Activated T-helper 9 cell treated with anti-CD3 and anti-CD28 coated beads, Interleukin-2, amount 50 U/mL, for 16 hours (primary cell): ENCODE data around the gene NELFB.
"Not testable (repeated sequence)": the region's sequence is repeated elsewhere in the genome, so short reads cannot be mapped to it uniquely, and the experiment has no call there.

Experiments
- DNase-seq: peaks from one replicate; pipeline ENCODE4 v3.0.0-alpha.2; 2020; ENCODE audit warnings: low read depth

Gene NELFB

DNA sequence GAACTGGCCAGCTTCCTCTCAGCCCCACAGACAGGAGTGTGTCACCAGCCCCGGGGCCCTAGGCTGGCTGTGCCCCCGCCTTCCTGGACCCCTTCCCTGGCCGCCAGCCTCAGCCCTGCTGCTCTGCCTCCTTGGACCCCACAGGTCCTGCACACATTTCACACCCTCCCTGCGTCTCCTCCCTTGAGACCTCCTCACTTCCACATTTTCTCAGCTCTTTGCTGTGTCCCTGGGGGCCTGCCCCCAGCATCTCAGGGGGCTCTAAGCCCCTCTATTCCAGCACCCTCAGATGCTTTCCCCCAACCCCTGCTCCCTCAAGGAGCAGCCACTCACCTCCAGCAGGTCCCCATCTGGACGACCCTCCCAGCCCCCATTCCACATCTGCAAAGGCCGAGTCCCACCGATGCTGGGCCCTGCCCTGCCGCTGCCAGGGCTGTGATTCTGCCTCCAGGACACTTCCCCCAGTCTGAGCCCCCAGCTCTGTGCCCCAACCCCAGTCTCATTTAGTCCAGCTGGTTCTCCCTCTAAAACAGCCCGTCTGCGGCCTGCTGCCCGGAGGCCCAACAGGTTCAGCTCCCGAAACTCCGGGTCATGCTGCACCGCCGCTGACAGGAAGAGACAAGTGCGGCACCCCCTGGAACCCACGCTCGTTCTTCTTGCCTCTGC, 20.2 kb upstream of the NELFB start:
- DNase-seq = no peak

DNA sequence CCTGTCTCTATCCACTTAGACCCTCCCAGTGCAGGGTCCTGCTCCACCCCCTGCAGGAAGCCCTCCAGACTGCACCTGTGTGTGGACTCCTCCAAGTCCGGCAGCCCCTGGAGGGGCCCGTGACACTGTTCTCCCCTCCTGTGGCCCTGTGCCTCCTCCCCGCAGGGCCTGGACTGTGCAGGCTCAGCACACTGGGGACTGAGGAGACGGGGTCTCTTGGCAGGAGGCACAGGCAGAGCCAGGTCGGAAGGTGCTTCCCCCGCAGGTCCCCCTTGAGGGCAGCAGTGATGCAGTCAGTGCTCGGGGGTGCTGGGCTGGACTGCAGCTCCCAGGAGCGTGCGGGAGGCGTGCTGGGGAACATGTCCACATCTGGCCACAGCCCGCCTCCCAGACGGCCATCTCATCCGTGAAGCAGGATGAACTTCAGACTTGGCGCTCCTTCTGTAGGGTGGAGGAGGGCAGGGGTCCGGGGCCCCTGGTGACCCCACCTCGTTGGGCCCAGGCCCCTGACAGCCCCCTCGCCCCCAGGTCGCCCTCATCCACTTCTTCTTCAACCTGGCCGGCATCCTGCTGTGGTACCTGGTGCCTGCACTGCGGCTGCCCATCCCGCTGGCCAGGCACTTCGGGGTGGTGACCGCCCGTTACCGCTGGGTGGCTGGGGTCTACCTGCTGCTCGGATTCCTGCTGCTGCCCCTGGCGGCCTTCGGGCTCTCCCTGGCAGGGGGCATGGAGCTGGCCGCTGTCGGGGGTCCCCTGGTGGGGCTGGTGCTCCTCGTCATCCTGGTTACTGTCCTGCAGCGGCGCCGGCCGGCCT, 19.5 kb upstream of the NELFB start:
- no peak for DNase-seq

GRCh38 chr9:137236238-137236935, 18.7 kb upstream of the NELFB start:
- peak; percentile 85 for DNase-seq

DNA sequence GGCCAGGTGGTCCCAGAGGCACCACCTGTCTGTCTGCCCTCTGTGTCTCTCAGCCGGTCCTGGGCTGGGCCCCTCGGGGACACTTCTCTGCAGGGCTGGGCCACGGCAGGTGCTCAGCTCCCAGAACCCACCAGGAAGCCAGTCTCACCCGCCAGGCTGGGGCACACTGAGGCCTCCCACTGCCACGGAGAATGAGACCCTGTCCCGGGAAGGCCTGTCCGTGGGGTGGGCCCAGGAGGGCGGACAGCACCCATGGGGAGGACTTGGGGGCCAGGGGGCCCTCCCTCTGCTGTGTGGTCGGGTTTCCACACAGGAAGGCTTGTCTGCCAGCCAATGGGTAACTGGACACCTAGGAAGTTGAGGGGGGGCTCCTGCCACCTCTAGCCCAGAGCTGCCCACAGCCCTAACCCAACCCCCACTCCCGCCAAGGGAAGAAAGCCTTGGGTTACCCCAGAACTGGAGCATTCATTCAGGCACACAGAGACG, 18.1 kb upstream of the NELFB start:
- DNase-seq = no peak

- no peak for DNase-seq
Observed at GRCh38 chr9:137237759-137238726, 17.1 kb upstream of the NELFB start.

DNA sequence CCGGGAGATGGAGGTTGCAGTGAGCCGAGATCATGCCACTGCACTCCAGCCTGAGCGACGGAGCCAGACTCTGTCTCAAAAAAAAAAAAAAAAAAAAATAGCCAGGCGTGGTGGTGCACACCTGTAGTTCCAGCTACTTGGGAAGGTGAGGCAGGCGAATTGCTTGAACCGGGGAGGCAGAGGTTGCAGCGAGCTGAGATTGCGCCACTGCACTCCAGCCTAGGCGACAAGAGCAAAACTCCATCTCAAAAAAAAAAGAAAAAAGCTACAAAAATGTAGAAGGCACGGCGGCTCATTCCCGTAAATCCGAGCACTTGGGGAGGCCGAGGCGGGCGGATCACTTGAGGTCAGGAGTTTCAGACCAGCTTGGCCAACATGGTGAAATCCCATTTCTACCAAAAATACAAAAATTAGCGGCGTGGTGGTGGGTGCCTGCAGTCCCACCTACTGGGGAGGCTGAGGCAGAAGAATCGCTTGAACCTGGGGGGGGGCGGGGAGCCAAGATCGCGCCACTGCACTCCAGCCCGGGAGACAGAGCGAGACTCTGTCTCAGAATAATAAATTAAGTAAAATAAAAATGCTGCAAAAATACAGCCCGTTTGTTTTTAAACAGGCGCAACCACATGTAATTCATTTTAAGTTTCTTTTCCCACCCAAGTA, 15.5 kb upstream of the NELFB start:
- not testable (repeated sequence) for DNase-seq

DNA sequence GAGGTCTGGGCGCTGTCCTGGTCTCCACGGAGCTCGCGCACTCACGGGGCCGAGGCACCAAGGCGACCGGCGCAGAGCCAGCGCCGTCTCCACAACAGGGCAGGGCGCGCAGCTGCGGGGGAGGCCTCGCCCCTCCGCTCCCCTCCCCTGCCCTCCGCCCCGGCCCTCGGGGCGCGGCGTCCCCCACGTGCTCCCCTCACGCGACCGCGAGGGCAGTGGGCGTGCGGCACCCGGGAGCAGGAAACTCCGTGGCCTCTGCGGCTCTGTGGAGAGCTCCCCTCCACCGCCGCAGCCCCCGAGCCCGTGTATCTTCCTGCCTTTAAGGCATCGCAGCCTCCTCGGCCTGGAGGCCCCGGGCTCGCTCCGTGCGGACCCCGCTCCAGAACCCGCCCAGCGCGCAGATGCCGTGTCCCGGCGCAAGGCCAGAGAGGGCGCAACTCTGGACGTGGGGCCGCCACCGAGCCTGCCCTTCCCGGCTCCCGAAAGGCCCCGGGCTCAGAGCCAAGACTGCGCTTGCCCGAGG, 14.7 kb upstream of the NELFB start:
- peak; percentile 59 for DNase-seq

DNA sequence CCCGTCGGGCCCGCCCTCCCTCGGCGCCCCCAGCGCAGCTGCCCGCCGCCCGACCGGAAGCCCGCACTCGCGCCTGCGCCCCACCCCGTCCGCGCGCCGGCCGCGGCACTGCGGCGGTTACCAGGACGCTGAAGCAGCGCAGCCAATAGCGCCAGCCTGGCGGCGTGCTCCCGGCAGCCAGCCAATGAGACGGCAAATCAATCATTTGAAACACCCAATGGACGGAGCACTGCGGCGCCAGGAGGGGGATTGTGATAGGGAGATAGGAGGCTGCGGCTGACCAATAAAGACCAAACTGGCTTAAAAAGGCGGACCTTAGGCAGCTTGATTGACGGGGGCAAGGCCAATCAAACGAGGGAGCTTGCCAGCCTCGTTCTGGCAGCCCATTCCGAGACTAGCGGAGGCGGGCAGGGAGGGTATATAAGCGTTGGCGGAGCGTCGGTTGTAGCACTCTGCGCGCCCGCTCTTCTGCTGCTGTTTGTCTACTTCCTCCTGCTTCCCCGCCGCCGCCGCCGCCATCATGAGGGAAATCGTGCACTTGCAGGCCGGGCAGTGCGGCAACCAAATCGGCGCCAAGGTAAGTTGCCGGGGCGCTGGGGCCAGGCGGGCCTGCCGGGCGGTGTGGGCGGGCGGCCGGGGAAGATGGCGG, 14.2 kb upstream of the NELFB start, which contains the start of gene TUBB4B:
Gene TUBB4B, plus strand, starts transcription at position 447 of the 649 bp plus-strand sequence. Its CDS starts 74 bp downstream, at position 521.
- DNase-seq = peak; percentile 95

DNA sequence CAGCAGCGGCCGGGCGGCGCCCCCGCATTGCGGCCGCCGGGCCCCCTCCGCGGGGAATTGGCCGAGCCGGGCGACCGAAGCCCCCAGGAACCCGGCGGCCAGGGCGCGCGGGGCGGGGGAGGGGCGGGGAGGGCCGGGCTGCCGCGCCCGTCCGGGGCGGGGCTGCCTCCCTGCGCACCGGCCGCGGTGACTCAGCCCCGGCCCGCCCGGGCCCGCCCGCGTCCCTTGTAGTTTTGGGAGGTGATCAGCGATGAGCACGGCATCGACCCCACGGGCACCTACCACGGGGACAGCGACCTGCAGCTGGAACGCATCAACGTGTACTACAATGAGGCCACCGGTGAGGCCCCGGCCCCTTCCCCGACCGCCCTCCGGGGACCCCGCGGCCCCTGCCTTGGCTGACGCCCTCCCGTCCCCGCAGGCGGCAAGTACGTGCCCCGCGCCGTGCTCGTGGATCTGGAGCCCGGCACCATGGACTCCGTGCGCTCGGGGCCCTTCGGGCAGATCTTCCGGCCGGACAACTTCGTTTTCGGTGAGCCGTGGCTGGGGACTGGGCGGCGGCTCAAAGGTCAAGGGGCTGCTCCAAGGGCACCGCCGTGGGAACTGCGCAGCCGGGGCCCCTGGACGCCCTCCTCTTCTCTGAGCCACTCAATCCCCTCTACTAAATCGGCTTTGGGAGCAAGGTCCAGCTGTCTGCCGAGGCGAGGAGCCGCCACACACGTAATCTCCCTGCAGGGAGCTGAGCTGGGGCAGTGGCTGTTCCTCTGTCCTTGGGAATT, 13.4 kb upstream of the NELFB start:
- DNase-seq = peak; percentile 64

DNA sequence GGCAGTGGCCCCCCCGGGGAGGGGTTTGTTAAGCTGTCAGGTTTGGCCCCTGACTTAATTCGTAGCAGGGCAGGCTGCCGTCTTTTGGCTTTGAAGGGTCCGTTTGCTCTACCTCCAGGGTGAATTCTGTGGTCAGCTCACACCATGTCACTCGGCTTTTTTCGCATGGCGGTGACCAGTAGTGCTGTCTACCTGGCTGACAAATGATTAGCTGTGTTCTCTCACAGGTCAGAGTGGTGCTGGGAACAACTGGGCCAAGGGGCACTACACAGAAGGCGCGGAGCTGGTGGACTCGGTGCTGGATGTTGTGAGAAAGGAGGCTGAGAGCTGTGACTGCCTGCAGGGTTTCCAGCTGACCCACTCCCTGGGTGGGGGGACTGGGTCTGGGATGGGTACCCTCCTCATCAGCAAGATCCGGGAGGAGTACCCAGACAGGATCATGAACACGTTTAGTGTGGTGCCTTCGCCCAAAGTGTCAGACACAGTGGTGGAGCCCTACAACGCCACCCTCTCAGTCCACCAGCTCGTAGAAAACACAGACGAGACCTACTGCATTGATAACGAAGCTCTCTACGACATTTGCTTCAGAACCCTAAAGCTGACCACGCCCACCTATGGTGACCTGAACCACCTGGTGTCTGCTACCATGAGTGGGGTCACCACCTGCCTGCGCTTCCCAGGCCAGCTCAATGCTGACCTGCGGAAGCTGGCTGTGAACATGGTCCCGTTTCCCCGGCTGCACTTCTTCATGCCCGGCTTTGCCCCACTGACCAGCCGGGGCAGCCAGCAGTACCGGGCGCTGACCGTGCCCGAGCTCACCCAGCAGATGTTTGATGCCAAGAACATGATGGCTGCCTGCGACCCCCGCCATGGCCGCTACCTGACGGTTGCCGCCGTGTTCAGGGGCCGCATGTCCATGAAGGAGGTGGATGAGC, 12.6 kb upstream of the NELFB start:
- no peak for DNase-seq

- DNase-seq = not testable (repeated sequence)
Observed at GRCh38 chr9:137243266-137243625, 11.9 kb upstream of the NELFB start.

DNA sequence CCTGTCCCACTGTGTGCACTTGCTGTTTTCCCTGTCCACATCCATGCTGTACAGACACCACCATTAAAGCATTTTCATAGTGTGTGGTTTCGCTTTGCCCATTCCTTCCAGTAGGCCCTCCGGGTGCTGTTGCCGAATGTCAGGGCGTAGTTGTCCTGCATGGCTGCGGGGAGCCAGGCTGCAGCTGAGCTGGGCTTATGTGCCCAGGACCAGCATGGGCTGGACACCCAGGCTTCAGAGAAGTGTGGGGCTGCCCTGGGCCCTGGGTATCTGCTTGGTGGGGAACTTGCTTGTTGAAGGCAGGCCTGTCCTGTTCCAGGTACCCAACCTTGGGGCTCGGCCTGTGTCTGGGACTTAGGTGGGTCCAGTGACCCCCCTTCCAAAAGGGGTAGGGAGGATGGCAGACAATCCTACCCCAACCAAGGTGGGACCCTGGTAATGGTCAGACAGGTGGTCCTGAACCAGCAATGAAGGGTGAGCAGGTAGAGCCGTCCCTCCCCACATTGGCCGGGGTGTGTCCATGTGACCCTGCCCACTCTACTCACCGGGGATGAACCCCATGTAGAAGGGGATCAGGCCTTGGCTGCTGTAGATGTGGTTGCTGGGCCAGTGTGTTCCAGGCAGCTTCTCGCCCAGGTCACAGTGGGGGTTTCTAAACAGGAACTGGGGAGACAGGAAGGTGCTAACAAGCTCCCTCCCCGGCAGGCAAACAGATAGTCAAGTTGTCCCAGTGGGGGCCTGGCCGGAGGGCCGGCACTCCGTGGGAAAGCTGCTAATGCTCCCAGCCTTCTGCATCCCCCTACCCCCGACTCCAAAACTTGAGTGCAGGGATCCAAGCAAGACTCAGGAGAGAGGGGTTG, 11.3 kb upstream of the NELFB start:
- no peak for DNase-seq

DNA sequence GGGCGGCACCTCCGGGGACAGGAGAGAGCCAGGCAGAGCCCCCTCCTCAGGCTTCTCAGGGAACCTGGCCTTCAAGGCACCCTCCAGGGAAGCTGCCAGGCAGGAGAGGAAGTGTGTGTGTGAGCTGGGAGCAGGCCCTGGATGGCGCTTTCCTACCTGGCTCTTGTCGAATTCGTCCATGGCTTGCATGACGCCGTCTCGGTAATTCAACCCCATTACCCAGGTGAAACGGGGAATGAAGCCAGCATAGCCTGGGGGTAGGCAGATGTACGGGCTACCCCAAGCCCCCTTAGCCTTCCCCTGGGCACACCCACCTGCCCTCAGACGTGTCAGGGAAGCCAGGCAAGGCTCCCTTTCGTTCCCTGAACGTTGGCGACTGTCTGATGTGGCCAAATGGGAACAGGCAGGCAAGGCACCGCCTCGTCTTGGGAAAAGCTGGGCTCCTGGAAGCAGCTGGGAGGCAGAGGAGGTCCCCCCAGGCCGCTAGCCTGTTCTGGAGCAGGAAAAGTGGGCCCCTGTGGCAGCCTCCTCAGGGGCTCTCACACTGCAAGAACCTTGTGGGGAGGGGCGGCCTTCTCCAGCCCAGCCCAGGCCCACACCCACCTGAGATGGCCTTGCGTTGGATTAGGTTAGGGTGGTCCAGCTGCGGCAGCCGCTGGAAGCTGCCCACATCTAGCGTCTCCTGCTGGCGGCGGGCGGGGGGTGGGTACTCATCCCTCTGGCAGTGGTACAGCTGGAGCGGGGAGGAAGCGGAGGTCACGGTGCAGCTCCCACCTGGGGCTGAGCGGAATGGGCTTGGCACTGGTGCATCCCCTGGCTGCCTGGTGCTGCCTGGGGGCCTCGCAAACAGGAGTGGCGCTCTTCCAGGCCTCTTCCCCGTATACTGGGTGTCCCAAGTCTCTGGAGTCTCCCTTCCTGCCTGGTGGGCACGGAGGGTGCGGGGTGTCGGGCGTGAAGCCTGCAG, 10.4 kb upstream of the NELFB start:
- DNase-seq = no peak

DNA sequence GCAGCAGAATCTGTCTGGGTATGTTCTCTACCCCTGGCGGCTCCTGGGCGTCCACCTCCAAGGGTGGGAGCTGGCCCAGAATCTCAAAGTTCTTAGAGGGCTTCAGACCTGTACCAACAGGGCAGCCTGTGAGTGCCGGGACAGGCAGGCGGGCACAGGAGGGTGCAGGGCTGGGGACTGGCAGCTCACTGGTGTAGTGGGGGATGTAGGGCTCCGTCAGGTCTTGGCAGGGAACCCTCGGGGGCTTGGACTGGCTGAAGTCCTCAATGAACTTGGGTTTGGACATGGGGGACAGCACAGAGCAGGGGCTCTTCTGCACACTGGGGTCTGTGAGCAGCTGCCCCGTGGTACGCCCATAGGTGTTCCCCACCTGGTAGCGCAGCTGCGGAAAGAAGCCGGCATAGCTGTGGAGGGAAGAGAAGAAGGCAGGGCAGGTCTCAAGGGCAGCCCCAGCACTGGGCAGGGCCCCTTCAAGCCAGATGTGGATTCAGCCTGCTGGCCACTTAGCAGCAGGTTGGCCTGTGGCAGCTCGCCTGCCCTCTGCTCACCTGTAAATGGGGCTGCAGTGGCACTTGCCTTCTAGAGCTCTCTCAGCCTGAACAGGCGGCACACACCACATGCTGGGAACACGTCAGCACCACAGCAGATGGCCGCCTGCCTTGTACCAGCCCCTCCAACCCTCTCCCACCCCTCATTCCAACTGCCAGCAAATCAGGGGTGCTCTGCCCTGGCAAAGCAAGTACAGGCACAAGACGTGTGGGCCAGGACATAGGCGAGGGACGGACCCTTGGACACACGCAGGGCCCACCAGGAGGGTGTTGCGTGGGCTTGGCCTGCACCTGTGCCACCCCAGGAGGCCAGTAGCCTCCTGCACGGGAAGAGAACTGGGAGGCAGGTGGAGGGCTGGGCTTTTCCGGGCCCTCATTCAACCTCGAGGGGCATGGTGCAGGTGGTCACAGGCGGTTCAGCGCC, 9.4 kb upstream of the NELFB start:
- DNase-seq = no peak
